Measurements from ENCODE around the gene C6. TPM values are rescaled to one million over a fixed set of nuclear protein-coding genes. Genes with fewer than 3 reads are reported as not detected.
"Not testable (repeated sequence)": the region's sequence is repeated elsewhere in the genome, so short reads cannot be mapped to it uniquely, and the experiment has no call there.

The C6 gene
- total RNA-seq, 5 donors from 2014 or later (not counting 1 experiment from before 2014, with no cell fraction given): 0.32 to 0.49 (median 0.44) TPM; not detected in 2

DNA sequence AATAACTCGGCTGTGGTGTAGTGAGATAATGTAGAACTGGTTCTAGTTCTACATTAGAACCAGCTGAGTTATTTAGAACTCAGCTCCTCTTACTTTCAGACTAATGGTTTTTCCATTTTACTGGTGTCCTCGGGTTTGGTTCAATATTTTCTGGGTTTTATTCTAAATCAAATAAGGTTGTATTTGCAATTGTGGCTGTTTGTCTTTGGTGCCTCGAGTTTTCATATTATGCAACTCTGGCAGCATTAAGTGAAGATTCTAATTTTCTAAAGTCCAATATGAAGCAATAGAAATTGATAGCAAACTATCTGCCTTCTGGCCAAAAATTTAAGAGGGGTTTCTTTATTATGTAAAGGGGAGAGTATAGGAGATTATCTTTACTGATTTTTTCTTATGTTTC lies 19.0 kb downstream of the C6 start:
- no peak for DNase-seq
- Histone ChIP-seq H3K27me3 (replicated peaks in 1 of 2; ENCODE audit: control insufficient read depth in 2 of 2, extremely low read depth in 1 of 2, insufficient read depth in 2 of 2, low read length in 1 of 2) (no peaks in the 10 kb centered on the region), H3K36me3 (ENCODE audit: control insufficient read depth in 2 of 2, extremely low read depth in 1 of 2, insufficient read depth in 1 of 2, low read length in 1 of 2) (no peaks in the 10 kb centered on the region), H3K27ac (ENCODE audit: low read length) (no peak overlapping the region), H3K4me1 (ENCODE audit: control insufficient read depth in 1 of 2, extremely low read depth in 1 of 2, insufficient read depth in 2 of 2, low read length in 2 of 2) (no peaks in the 10 kb centered on the region), H3K4me3 (ENCODE audit: control insufficient read depth in 1 of 2, extremely low read depth in 1 of 2, low read length in 1 of 2) (no peak overlapping the region), H3K9me3 (no peaks in the 10 kb centered on the region)
- WGBS (ENCODE audit: insufficient coverage): no CpG with 5 or more reads among the region's 3 CpGs
- Mint-ChIP-seq H3K9me3 (peaks cover 0 to 13% (median 0%) of the 10 kb centered on the region in 3 donors), H3K36me3 (no peaks in the 10 kb centered on the region), H3K4me1 (no peaks in the 10 kb centered on the region), H3K27ac (no peak overlapping the region), H3K27me3 (no peaks in the 10 kb centered on the region), H3K4me3 (no peak overlapping the region)
- ATAC-seq (replicated peaks in 1 of 4): no peak
- CTCF ChIA-PET: no interaction called here
- POLR2A ChIA-PET: no interaction called here

DNA sequence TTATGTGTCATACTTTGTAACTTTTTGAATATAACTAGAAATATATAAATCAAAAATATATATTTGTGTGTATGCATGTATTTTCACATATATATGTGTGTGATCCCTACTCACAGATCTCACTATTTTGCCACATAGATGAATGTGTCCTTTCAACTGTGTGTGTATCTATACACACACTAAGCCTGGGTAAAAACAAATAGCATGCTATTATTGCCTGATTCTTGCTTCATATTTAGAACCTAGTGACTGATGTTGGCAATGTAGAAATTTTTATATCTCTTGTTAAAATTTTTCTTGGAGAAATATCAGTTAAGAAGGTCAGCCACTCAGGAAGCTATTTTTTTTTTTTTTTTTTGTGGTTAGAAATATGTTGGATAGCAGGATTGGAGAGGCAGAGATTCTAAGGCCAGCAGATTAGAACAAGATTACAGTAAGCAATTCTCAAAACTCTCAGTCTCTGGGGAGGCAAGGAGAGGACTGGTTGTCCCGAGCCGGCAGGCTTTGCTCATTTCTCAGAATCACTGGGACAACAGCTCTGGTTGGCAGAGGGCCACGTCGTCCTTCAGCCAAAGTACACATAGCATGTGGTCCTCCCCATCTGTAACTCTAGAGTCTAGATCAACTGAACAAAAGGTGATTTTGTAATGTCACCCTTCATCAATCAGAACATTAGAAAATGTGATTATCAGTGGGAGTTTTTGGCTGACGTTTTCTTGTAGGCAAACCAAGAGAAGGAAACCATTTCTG lies 19.7 kb downstream of the C6 start:
- no peak overlapping the region for H3K27ac ChIP-seq (ENCODE audit: low read length)
- no peaks in the 10 kb centered on the region for H3K27me3 Mint-ChIP-seq
- no peak overlapping the region for H3K4me3 ChIP-seq (ENCODE audit: control insufficient read depth in 1 of 2, extremely low read depth in 1 of 2, low read length in 1 of 2)
- ATAC-seq (replicated peaks in 1 of 4) (no peak), DNase-seq (no peak)
- H3K9me3 Mint-ChIP-seq: peaks cover 0 to 13% (median 0%) of the 10 kb centered on the region in 3 donors
- ChIA-PET POLR2A (no interaction called here), CTCF (interaction anchor here in 1 of 2 donors (0.6 kb wide), 1 partner anchor 201 kb away, joined by 4 read pairs; no protein-coding TSS in a partner anchor)
- H3K9me3 ChIP-seq: no peaks in the 10 kb centered on the region
- no peaks in the 10 kb centered on the region for H3K36me3 Mint-ChIP-seq
- no peaks in the 10 kb centered on the region for H3K36me3 ChIP-seq (ENCODE audit: control insufficient read depth in 2 of 2, extremely low read depth in 1 of 2, insufficient read depth in 1 of 2, low read length in 1 of 2)
- H3K4me1 Mint-ChIP-seq: no peaks in the 10 kb centered on the region
- WGBS (ENCODE audit: insufficient coverage): no CpG with 5 or more reads among the region's 5 CpGs
- H3K27me3 ChIP-seq (replicated peaks in 1 of 2; ENCODE audit: control insufficient read depth in 2 of 2, extremely low read depth in 1 of 2, insufficient read depth in 2 of 2, low read length in 1 of 2): no peaks in the 10 kb centered on the region
- no peak overlapping the region for H3K27ac Mint-ChIP-seq
- no peaks in the 10 kb centered on the region for H3K4me1 ChIP-seq (ENCODE audit: control insufficient read depth in 1 of 2, extremely low read depth in 1 of 2, insufficient read depth in 2 of 2, low read length in 2 of 2)
- H3K4me3 Mint-ChIP-seq: no peak overlapping the region

DNA sequence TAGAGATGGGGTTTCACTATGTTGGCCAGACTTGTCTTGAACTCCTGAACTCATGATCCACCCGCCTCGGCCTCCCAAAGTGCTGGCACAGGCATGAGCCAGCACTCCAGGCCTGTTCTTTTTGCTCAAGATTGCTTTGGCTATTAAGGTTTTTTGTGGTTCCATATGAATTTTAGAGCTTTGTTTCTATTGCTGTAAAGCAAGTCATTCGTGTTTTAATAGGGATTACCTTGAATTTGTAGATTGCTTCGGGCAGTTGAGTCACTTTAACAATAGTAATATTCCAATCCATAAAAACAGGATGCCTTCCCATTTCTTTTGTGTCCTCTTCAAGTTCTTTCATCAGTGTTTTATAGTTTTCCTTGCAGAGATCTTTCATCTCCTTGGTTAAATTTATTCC lies 22.1 kb downstream of the C6 start:
- ChIA-PET CTCF (no interaction called here), POLR2A (no interaction called here)
- Mint-ChIP-seq H3K9me3 (peaks cover 0 to 13% (median 0%) of the 10 kb centered on the region in 3 donors), H3K27ac (no peak overlapping the region), H3K4me1 (no peaks in the 10 kb centered on the region), H3K36me3 (no peaks in the 10 kb centered on the region), H3K27me3 (no peaks in the 10 kb centered on the region), H3K4me3 (no peak overlapping the region)
- no peaks in the 10 kb centered on the region for H3K9me3 ChIP-seq
- no peak for DNase-seq
- H3K27ac ChIP-seq (ENCODE audit: low read length): no peak overlapping the region
- no peaks in the 10 kb centered on the region for H3K36me3 ChIP-seq (ENCODE audit: control insufficient read depth in 2 of 2, extremely low read depth in 1 of 2, insufficient read depth in 1 of 2, low read length in 1 of 2)
- H3K4me3 ChIP-seq (ENCODE audit: control insufficient read depth in 1 of 2, extremely low read depth in 1 of 2, low read length in 1 of 2): no peak overlapping the region
- no peaks in the 10 kb centered on the region for H3K27me3 ChIP-seq (replicated peaks in 1 of 2; ENCODE audit: control insufficient read depth in 2 of 2, extremely low read depth in 1 of 2, insufficient read depth in 2 of 2, low read length in 1 of 2)
- no peak for ATAC-seq (replicated peaks in 1 of 4)
- no peaks in the 10 kb centered on the region for H3K4me1 ChIP-seq (ENCODE audit: control insufficient read depth in 1 of 2, extremely low read depth in 1 of 2, insufficient read depth in 2 of 2, low read length in 2 of 2)
- WGBS (ENCODE audit: insufficient coverage): 100% methylated on average over 2 of the region's 4 CpGs

DNA sequence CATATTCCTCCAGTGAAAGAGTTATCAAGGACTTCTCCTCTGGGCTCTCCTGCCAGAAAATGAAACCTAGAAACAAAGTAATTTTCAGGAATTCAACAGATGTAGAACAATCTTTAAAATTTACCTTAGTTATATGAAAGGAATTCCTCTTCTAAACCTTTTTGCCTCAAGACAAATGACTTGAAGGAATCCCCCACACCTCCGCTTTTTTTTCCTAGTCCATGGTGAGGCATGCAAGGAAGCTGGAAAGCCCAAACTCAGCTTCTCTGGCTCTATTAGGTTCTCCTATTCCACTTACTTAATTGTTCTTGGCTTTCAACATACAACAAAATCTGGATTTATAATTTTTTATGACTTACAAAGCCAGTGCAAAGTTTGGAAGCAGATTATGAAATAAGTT lies 27.2 kb downstream of the C6 start:
- no peak overlapping the region for H3K27ac Mint-ChIP-seq
- H3K4me3 ChIP-seq (ENCODE audit: control insufficient read depth in 1 of 2, extremely low read depth in 1 of 2, low read length in 1 of 2): no peak overlapping the region
- H3K36me3 Mint-ChIP-seq: no peaks in the 10 kb centered on the region
- H3K4me1 Mint-ChIP-seq: no peaks in the 10 kb centered on the region
- DNase-seq: no peak
- no peak overlapping the region for H3K4me3 Mint-ChIP-seq
- ChIA-PET POLR2A (no interaction called here), CTCF (no interaction called here)
- no peak for ATAC-seq (replicated peaks in 1 of 4)
- no peaks in the 10 kb centered on the region for H3K4me1 ChIP-seq (ENCODE audit: control insufficient read depth in 1 of 2, extremely low read depth in 1 of 2, insufficient read depth in 2 of 2, low read length in 2 of 2)
- H3K27me3 Mint-ChIP-seq: no peaks in the 10 kb centered on the region
- peaks cover 0 to 6% (median 0%) of the 10 kb centered on the region in 3 donors for H3K9me3 Mint-ChIP-seq
- H3K27ac ChIP-seq (ENCODE audit: low read length): no peak overlapping the region
- WGBS (ENCODE audit: insufficient coverage): no CpG with 5 or more reads among the region's 1 CpG
- H3K9me3 ChIP-seq: no peaks in the 10 kb centered on the region
- no peaks in the 10 kb centered on the region for H3K36me3 ChIP-seq (ENCODE audit: control insufficient read depth in 2 of 2, extremely low read depth in 1 of 2, insufficient read depth in 1 of 2, low read length in 1 of 2)
- no peaks in the 10 kb centered on the region for H3K27me3 ChIP-seq (replicated peaks in 1 of 2; ENCODE audit: control insufficient read depth in 2 of 2, extremely low read depth in 1 of 2, insufficient read depth in 2 of 2, low read length in 1 of 2)

DNA sequence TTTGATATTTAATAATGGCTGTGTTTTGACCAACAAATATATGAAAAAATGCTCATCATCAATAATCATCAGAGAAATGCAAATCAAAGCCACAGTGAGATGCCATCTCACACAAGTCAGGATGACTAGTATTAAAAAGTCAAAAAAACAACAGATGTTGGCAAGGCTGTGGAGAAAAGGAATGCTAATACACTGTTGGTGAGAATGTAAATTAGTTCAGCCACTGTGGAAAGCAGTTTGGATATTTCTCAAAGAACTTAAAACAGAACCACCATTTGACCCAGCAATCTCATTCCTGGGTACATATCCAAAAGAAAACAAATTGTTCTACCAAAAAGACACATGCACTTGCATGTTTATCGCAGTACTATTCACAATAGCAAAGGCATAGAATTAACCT lies 30.0 kb downstream of the C6 start:
- H3K36me3 Mint-ChIP-seq; H3K4me3 Mint-ChIP-seq; H3K27ac ChIP-seq (ENCODE audit: low read length); CTCF ChIA-PET; H3K9me3 ChIP-seq; H3K27ac Mint-ChIP-seq; H3K4me3 ChIP-seq (ENCODE audit: control insufficient read depth in 1 of 2, extremely low read depth in 1 of 2, low read length in 1 of 2); POLR2A ChIA-PET; ATAC-seq (replicated peaks in 1 of 4); H3K27me3 Mint-ChIP-seq; DNase-seq; H3K4me1 Mint-ChIP-seq; H3K36me3 ChIP-seq (ENCODE audit: control insufficient read depth in 2 of 2, extremely low read depth in 1 of 2, insufficient read depth in 1 of 2, low read length in 1 of 2); H3K9me3 Mint-ChIP-seq; H3K27me3 ChIP-seq (replicated peaks in 1 of 2; ENCODE audit: control insufficient read depth in 2 of 2, extremely low read depth in 1 of 2, insufficient read depth in 2 of 2, low read length in 1 of 2); H3K4me1 ChIP-seq (ENCODE audit: control insufficient read depth in 1 of 2, extremely low read depth in 1 of 2, insufficient read depth in 2 of 2, low read length in 2 of 2): not testable (repeated sequence)
- no CpG with 5 or more reads among the region's 1 CpG for WGBS (ENCODE audit: insufficient coverage)

DNA sequence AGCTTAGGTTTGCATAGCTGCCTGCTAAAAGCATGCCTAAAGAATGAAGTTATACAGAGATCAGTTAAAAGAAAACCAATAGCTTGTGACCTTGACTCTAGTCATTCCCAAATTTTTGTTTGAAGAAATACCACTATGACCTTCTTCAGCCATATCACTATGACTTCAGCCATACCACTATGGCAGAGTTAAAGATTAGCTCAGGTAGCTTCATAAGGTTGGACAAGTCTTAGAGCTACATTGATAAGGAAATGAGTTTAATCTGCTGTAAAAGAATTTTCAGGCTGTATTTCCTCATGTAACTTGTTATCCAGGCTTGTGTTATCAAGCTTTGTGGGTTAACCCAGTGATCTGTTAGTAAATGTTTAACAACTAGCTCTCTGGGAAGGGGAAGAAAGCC lies 30.7 kb downstream of the C6 start:
- CTCF ChIA-PET: no interaction called here
- H3K4me1 ChIP-seq (ENCODE audit: control insufficient read depth in 1 of 2, extremely low read depth in 1 of 2, insufficient read depth in 2 of 2, low read length in 2 of 2): no peaks in the 10 kb centered on the region
- Mint-ChIP-seq H3K4me3 (no peak overlapping the region), H3K27ac (no peak overlapping the region), H3K36me3 (no peaks in the 10 kb centered on the region), H3K27me3 (no peaks in the 10 kb centered on the region), H3K9me3 (no peaks in the 10 kb centered on the region), H3K4me1 (no peaks in the 10 kb centered on the region)
- no peak for DNase-seq
- H3K9me3 ChIP-seq: no peaks in the 10 kb centered on the region
- no peaks in the 10 kb centered on the region for H3K36me3 ChIP-seq (ENCODE audit: control insufficient read depth in 2 of 2, extremely low read depth in 1 of 2, insufficient read depth in 1 of 2, low read length in 1 of 2)
- ATAC-seq (replicated peaks in 1 of 4): no peak
- H3K27ac ChIP-seq (ENCODE audit: low read length): no peak overlapping the region
- POLR2A ChIA-PET: no interaction called here
- no peak overlapping the region for H3K4me3 ChIP-seq (ENCODE audit: control insufficient read depth in 1 of 2, extremely low read depth in 1 of 2, low read length in 1 of 2)
- H3K27me3 ChIP-seq (replicated peaks in 1 of 2; ENCODE audit: control insufficient read depth in 2 of 2, extremely low read depth in 1 of 2, insufficient read depth in 2 of 2, low read length in 1 of 2): no peaks in the 10 kb centered on the region
